ENCODE data around the gene HRH3. TPM values are rescaled to one million over a fixed set of nuclear protein-coding genes. Genes with fewer than 3 reads are reported as not detected.
A peak's percentile ranks its signal among the peaks of the same experiment; 100 is the strongest.

The HRH3 gene
- total RNA-seq, 6 donors from 2014 or later, result not detected

DNA sequence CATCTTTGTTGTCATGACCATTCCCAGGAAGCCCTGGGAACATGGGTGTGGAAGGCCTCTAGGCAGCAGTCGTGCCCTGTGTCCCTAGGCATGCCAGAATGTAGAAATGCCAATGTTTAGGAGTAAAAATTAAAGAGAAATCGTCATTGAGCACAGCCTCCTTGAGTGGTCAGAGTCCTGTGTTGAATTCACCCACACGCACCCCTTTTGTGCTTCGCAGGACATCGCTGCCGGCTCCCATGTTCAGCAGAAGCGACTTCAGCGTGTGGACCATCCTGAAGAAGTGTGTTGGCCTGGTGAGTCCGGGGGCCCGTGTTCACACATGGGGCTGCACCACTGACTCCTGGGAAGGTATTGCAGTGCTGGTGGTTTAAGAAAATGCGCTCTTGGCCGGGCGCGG is 43.3 kb upstream of the HRH3 start:
- H3K27ac ChIP-seq, result no peak overlapping the region
- no peaks in the 10 kb centered on the region for H3K9me3 ChIP-seq
- H3K27me3 ChIP-seq, result no peaks in the 10 kb centered on the region
- H3K36me3 ChIP-seq, result peaks cover 0 to 90% (median 55%) of the 10 kb centered on the region in 4 donors
- WGBS, 2 donors, result 94% methylated on average over 12 to 14 of the region's 14 CpGs
- DNase-seq, result no peak
- no peak for ATAC-seq (ENCODE audit: low FRiP score in 2 of 2)
- H3K4me3 ChIP-seq, result no peak overlapping the region
- no peak for TF ChIP-seq POLR2AphosphoS5 (IDR thresholded peaks at IDR 0.05)
- TF ChIP-seq, protein P1, sequence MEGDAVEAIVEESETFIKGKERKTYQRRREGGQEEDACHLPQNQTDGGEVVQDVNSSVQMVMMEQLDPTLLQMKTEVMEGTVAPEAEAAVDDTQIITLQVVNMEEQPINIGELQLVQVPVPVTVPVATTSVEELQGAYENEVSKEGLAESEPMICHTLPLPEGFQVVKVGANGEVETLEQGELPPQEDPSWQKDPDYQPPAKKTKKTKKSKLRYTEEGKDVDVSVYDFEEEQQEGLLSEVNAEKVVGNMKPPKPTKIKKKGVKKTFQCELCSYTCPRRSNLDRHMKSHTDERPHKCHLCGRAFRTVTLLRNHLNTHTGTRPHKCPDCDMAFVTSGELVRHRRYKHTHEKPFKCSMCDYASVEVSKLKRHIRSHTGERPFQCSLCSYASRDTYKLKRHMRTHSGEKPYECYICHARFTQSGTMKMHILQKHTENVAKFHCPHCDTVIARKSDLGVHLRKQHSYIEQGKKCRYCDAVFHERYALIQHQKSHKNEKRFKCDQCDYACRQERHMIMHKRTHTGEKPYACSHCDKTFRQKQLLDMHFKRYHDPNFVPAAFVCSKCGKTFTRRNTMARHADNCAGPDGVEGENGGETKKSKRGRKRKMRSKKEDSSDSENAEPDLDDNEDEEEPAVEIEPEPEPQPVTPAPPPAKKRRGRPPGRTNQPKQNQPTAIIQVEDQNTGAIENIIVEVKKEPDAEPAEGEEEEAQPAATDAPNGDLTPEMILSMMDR (IDR thresholded peaks at IDR 0.05), result no peak
- no peak for TF ChIP-seq EP300 (IDR thresholded peaks at IDR 0.05)
- TF ChIP-seq POLR2A (IDR thresholded peaks at IDR 0.05), result no peak
- no peaks in the 10 kb centered on the region for H3K4me1 ChIP-seq

DNA sequence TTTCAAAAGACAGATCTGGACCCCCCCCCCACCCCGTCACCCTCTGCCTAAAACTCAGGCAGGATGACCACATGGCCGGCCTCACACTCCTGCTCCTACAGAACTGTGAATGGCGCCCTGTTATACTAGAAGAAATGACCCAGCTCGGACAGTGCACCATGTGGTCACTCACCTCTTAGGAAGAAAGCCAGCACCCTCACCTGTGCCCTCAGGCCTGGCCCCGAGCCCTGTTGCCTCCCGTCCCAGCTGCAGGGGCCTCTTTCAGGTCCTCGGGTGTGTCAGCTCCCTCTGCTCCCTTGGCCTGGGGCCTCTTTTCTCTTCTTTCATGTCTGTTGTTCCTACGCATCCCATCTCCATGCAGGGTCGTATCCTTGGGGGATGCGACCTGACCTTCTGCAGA is 42.0 kb upstream of the HRH3 start:
- Histone ChIP-seq H3K4me1 (no peaks in the 10 kb centered on the region), H3K36me3 (peaks cover under 1 to 89% (median 59%) of the 10 kb centered on the region in 4 donors), H3K9me3 (no peaks in the 10 kb centered on the region), H3K27me3 (no peaks in the 10 kb centered on the region), H3K4me3 (no peak overlapping the region), H3K27ac (no peak overlapping the region)
- DNase-seq (no peak), ATAC-seq (ENCODE audit: low FRiP score in 2 of 2) (no peak)
- TF ChIP-seq POLR2AphosphoS5 (IDR thresholded peaks at IDR 0.05) (no peak), EP300 (IDR thresholded peaks at IDR 0.05) (no peak)
- TF ChIP-seq, protein P1 (IDR thresholded peaks at IDR 0.05), result no peak
- WGBS, 2 donors, result 93 to 96% methylated on average over 9 to 10 of the region's 10 CpGs

DNA sequence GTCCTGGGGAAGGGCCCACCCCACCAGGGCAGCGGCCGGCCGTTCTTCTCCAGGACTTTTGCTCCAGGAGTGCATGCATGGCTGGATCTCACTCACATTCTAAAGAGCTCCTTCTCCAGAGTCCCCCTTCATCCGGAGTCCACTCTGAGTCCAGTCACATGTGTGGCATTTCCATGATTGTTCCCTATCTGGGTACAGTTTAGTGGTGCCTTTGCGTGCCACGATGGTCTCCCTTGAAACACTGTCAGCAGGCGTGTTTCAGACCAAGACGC is 39.2 kb upstream of the HRH3 start:
- TF ChIP-seq, protein P1 (IDR thresholded peaks at IDR 0.05), result no peak
- TF ChIP-seq POLR2AphosphoS5 (IDR thresholded peaks at IDR 0.05) (no peak), EP300 (IDR thresholded peaks at IDR 0.05) (no peak), POLR2A (IDR thresholded peaks at IDR 0.05) (no peak)
- no peak overlapping the region for H3K27ac ChIP-seq
- peaks cover 3 to 78% (median 58%) of the 10 kb centered on the region in 4 donors for H3K36me3 ChIP-seq
- H3K27me3 ChIP-seq, result no peaks in the 10 kb centered on the region
- no peak for ATAC-seq (ENCODE audit: low FRiP score in 2 of 2)
- no peaks in the 10 kb centered on the region for H3K9me3 ChIP-seq
- DNase-seq, result no peak
- no peaks in the 10 kb centered on the region for H3K4me1 ChIP-seq
- H3K4me3 ChIP-seq, result no peak overlapping the region
- WGBS, 2 donors, result 91 to 96% methylated on average over 5 to 8 of the region's 8 CpGs

DNA sequence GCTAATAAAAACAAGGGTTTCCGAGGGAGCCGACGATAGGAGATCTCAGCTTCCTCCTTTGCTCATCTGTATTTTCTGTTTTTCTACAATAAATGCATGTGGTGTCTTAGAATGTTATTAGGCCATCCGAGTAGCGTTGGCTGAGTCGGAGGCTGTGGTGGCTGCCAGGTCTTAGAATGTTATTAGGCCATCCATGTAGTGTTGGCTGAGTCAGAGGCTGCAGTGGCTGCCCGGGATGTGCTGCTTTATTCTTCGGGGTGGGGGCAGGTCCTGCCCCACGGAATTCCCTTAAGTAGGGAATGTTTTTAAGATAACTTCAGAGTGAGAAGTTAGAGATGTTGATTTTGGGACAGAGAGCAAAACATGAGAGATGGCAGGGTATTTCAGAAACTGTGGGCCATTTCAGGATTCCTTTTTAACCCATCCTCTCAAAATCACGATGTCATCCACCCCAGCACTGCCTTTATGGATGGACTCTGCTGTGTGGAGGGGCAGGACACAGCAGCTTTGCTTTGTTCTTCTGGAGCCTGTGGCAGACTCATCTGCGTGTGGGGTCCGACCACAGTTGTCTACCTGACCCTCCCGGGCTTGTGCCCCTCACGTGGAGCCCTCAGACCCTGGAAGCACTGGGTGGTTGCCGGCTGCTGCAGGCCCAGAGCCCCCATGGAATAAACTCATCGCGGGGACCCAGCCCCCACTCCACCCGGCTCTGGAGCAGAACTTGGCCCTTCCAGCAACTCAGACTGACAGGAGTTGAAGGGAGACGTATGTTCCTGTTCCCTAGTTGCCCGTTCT is 38.6 kb upstream of the HRH3 start:
- DNase-seq, result no peak
- ATAC-seq (ENCODE audit: low FRiP score in 2 of 2), result peak in 1 of 2 donors; percentile 84
- Histone ChIP-seq H3K36me3 (peaks cover 3 to 73% (median 54%) of the 10 kb centered on the region in 4 donors), H3K9me3 (no peaks in the 10 kb centered on the region), H3K27me3 (no peaks in the 10 kb centered on the region), H3K4me1 (no peaks in the 10 kb centered on the region), H3K4me3 (no peak overlapping the region), H3K27ac (no peak overlapping the region)
- TF ChIP-seq EP300 (IDR thresholded peaks at IDR 0.05) (no peak), POLR2A (IDR thresholded peaks at IDR 0.05) (no peak)
- WGBS, 2 donors, result 84 to 93% methylated on average over 16 to 20 of the region's 20 CpGs

DNA sequence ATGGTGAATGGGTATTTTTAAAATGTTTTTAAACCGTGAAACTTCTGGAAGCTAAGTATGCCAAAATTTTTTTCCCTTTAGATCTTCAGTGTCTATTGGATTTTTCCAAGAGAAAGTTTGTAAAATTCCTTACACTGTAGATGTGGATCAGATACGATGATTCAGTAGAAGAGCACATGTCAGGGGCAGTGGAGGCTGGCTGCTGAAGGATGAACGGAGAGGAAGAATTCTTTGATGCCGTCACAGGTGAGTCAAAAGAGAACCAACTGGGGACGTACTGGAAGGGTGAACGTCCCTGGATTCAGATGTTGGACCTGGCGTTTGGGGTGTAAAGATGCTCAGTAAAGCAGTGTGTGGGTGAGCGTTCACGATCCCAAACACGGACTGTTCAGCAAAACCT is 35.9 kb upstream of the HRH3 start:
- no peaks in the 10 kb centered on the region for H3K4me1 ChIP-seq
- H3K4me3 ChIP-seq, result no peak overlapping the region
- ATAC-seq (ENCODE audit: low FRiP score in 2 of 2) (no peak), DNase-seq (no peak)
- 92 to 94% methylated on average over 10 of the region's 10 CpGs for WGBS, 2 donors
- TF ChIP-seq, protein P1 (IDR thresholded peaks at IDR 0.05), result no peak
- TF ChIP-seq POLR2AphosphoS5 (IDR thresholded peaks at IDR 0.05) (no peak), EP300 (IDR thresholded peaks at IDR 0.05) (no peak), POLR2A (IDR thresholded peaks at IDR 0.05) (no peak)
- H3K27me3 ChIP-seq, result no peaks in the 10 kb centered on the region
- H3K36me3 ChIP-seq, result peaks cover 3 to 52% (median 32%) of the 10 kb centered on the region in 4 donors
- H3K9me3 ChIP-seq, result no peaks in the 10 kb centered on the region
- H3K27ac ChIP-seq, result no peak overlapping the region
